SK-N-MC (cell line): ENCODE data around the gene SCLY.
A peak's percentile ranks its signal among the peaks of the same experiment; 100 is the strongest.
"Not testable (repeated sequence)": the region's sequence is repeated elsewhere in the genome, so short reads cannot be mapped to it uniquely, and the experiment has no call there.

Experiments used
- DNase-seq: peaks from one replicate; pipeline ENCODE4 v3.0.0-alpha.2; 2011; ENCODE audit warnings: low read depth, low spot score
- H3K27ac ChIP-seq: fragments of 200-600 bp; sonication (generic); 2 replicates; pipeline ENCODE4 v1.5.1; 2016; ENCODE audit warnings: mixed run types
- H3K36me3 ChIP-seq: fragments of 200-600 bp; sonication (generic); 2 replicates; pipeline ENCODE4 v1.6.1; 2017; ENCODE audit warnings: antibody characterized with exemption, low read length, mixed read lengths; ENCODE audit not compliant: insufficient read depth
- H3K4me3 ChIP-seq: fragments of 200-600 bp; sonication (generic); 2 replicates; pipeline ENCODE4 v1.5.1; 2016
- H3K9ac ChIP-seq: fragments of 200-600 bp; sonication (generic); 2 replicates; pipeline ENCODE4 v1.8.0; 2017; ENCODE audit warnings: mixed run types, mixed read lengths; ENCODE audit not compliant: insufficient read length
- H3K9me3 ChIP-seq: fragments of 200-600 bp; sonication (generic); 2 replicates; pipeline ENCODE4 v1.6.1; 2017; ENCODE audit warnings: low read depth, mild to moderate bottlenecking, antibody characterized with exemption, low read length, moderate library complexity, mixed read lengths
- EZH2 ChIP-seq: fragments of 200-600 bp; sonication (generic); IDR thresholded peaks from one replicate; pipeline ENCODE4 v1.6.1; 2017; ENCODE audit warnings: antibody characterized with exemption
- FOXP2 ChIP-seq: optimal IDR thresholded peaks from 2 replicates; pipeline ENCODE3; 2011; ENCODE audit warnings: mild to moderate bottlenecking, moderate library complexity; ENCODE audit not compliant: insufficient read depth; ENCODE audit errors: extremely low read length, control extremely low read depth
- POLR2AphosphoS5 ChIP-seq: IDR thresholded peaks from 2 replicates; pipeline ENCODE4 v1.6.1; 2012; ENCODE audit warnings: mild to moderate bottlenecking, low read depth, low read length, borderline replicate concordance

Gene SCLY

DNA sequence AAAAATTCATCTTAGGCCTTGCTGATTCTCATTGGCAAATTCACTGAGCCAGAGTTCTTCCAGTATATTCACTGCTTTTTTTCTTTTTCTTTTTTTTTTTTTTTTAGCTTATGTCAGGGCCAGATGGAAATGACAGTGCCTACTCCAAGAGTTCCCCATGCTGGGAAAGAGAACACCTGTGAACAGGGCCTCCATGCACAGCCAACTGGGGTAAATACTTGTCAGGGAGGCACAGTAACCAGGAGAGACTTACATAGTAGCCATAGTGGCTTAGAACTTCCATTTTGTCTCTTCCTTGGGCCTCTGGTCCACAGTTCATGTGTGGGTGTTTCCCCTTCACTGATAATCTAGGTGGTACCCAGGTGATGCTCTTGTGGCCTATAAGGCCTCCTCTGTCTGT lies 15.2 kb upstream of the SCLY start:
- no peaks in the 10 kb centered on the region for H3K9me3 ChIP-seq
- no peak for DNase-seq
- H3K27ac ChIP-seq, result no peak overlapping the region
- H3K4me3 ChIP-seq, result no peak overlapping the region
- no peak overlapping the region for H3K9ac ChIP-seq
- TF ChIP-seq EZH2 (no peak), POLR2AphosphoS5 (no peak), FOXP2 (no peak)
- H3K36me3 ChIP-seq, result no peaks in the 10 kb centered on the region; the same call in 1 of the 2 replicates

DNA sequence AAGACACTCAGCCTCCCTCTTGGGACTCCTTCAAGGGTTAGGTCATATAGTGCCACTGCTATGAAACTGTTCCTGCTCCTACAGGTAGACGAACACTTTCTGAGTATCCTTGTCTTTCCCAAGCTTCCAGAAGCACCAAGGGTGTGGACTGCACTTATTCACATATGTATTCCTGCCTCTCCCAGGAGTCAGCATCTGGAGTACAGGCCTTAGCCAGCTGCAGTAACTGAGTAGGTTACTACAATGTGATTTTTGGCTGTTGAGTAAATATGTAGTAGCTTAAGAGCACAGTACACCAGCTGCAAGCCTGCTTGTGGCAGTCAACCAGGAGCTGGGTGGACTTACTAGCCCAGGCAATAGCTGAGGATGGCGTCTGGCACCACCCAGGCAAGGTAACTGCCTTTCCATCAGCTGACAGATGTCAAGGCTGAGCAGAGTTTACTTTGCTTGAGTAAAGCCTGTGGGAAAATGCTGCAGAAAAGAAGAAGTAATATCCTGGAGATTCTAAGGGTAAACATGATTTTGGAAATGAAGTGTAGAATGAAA lies 14.0 kb upstream of the SCLY start:
- Histone ChIP-seq H3K9me3 (no peaks in the 10 kb centered on the region), H3K4me3 (no peak overlapping the region), H3K36me3 (no peaks in the 10 kb centered on the region; the same call in 1 of the 2 replicates), H3K9ac (no peak overlapping the region), H3K27ac (no peak overlapping the region)
- DNase-seq, result no peak
- TF ChIP-seq FOXP2 (no peak), EZH2 (no peak), POLR2AphosphoS5 (no peak)

DNA sequence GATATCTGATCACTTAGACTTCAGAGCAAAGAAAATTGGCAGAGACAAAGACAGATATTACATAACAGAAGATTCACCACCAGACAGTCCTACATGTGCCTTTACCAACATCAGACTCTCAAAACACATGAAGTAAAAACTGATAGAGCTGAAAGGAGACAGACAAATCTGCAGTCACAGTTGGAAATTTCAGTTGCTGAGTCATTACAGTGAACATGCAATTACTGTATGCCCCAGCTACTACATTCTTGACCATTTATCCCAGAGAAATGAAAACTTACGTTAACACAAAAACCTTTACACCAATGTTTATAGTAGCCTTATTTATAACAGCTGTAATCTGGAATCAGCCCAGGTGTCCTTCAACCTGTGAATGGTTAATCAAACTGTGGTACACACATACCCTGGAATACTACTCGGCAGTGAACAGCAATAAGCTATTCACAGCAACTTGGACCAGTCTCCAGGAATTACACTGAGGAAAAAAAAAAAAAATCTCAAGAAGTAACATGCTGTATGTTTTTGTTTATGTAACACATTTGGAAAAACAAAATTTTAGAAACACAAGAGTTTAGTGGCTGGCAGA lies 7.5 kb upstream of the SCLY start:
- H3K4me3 ChIP-seq, result no peak overlapping the region

DNA sequence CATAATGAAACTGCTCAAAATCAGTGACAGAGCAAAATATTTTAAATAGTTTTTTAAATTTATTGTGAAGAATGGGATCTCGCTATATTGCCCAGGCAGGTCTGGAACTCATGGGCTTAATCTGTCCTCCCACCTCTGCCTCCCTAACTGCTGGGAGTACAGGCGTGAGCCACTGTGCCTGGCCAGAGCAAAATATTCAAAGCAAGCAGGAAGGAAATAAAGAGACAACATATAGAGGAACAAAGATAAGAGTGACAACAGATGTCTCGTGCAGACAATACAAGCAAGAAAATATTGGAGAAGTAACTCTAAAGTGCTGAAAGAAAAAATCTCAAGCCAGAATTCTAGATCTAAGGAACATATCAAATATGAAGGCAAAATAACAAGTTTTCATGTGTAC lies 5.0 kb upstream of the SCLY start:
- H3K27ac ChIP-seq, result no peak overlapping the region
- H3K36me3 ChIP-seq, result no peaks in the 10 kb centered on the region
- no peak overlapping the region for H3K4me3 ChIP-seq
- TF ChIP-seq POLR2AphosphoS5 (no peak), FOXP2 (no peak), EZH2 (no peak)
- DNase-seq, result no peak
- no peaks in the 10 kb centered on the region for H3K9me3 ChIP-seq
- no peak overlapping the region for H3K9ac ChIP-seq

More for the DNA sequence above, 7.5 kb upstream of the SCLY start:
- TF ChIP-seq EZH2 (no peak), POLR2AphosphoS5 (no peak), FOXP2 (no peak)
- Histone ChIP-seq H3K9me3 (no peaks in the 10 kb centered on the region), H3K27ac (no peak overlapping the region), H3K9ac (no peak overlapping the region), H3K36me3 (no peaks in the 10 kb centered on the region)
- DNase-seq, result no peak

DNA sequence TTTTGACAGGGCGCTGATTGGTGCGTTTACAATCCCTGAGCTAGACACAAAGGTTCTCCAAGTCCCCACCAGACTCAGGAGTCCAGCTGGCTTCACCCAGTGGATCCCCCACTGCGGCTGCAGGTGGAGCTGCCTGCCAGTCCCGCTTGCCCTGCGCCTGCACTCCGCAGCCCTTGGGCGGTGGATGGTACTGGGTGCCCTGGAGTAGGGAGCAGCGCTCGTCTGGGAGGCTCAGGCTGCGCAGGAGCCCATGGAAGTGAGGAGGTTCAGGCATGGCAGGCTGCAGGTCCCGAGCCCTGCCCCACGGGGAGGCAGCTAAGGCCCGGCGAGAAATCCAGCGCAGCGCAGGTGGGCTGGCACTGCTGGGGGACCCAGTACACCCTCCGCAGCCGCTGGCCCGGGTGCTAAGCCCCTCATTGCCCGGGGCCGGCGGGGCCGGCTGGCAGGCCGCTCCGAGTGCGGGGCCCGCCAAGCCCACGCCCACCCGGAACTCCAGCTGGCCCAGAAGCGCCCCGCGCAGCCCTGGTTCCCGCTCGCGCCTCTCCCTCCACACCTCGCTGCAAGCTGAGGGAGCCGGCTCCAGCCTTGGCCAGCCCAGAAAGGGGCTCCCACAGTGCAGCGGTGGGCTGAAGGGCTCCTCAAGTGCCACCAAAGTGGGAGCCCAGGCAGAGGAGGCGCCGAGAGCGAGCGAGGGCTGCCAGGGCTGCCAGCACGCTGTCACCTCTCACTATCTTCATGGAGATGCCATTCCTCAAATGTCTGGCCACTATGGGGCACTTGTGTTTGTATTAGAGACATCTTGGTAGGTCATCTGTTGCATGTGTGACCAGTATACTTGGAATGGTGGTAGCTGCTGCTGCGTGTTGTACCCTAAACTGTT lies 2.9 kb upstream of the SCLY start:
- not testable (repeated sequence) for H3K9ac ChIP-seq, DNase-seq, H3K27ac ChIP-seq, H3K36me3 ChIP-seq, H3K9me3 ChIP-seq, H3K4me3 ChIP-seq

DNA sequence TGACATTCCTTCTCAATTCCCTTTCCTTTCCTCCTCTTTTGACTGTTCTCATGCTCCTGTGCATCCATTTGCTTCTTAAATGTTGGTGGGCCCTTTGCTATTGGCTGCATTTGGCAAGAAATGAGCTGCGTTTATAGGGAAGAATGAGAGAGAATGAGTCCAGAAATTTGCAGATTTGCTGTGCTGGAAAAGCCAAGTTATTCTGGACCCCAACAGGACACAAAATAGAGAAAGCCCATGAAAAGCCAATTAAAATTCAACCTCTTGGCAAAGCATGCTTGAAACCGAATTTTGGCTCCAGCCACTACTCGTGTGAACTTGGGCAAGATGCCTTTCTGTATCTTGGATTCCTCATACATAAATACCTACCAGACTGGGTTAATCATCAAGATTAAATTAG lies 1.3 kb upstream of the SCLY start:
- no peak for DNase-seq
- H3K27ac ChIP-seq, result no peak overlapping the region
- H3K4me3 ChIP-seq, result peak overlapping the region; percentile 96
- H3K9ac ChIP-seq, result peak overlapping the region; percentile 98
- TF ChIP-seq POLR2AphosphoS5 (no peak), FOXP2 (no peak), EZH2 (no peak)
- H3K9me3 ChIP-seq, result no peaks in the 10 kb centered on the region
- H3K36me3 ChIP-seq, result peaks cover 8% of the 10 kb centered on the region; the same call in 1 of the 2 replicates

DNA sequence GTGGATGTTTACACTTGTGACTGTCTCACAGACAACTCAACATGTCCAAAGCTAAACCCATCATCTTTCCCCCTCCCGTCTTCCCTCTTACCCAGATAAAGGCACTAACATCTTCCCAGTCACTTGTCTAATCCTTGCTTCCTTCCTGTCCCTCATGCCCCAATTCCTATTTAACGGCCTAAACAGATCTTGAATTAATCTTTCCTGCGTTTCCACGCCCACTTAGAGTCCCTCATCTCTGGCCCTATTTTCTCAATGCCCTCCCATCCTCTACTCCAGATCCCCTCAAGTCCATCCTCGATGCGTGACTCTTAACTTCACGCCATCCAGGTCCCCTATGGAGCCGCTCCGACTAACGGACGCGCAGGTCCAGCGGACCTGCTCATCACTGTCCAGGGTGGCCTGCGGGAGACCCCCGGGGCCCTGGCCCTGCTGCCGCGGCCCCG lies 682 bp upstream of the SCLY start:
- TF ChIP-seq POLR2AphosphoS5 (no peak), FOXP2 (no peak), EZH2 (no peak)
- no peaks in the 10 kb centered on the region for H3K9me3 ChIP-seq
- H3K36me3 ChIP-seq, result peaks cover 13% of the 10 kb centered on the region
- peak overlapping the region; percentile 96 for H3K4me3 ChIP-seq
- H3K9ac ChIP-seq, result peak overlapping the region; percentile 98
- DNase-seq, result no peak
- H3K27ac ChIP-seq, result peak overlapping the region; percentile 84

DNA sequence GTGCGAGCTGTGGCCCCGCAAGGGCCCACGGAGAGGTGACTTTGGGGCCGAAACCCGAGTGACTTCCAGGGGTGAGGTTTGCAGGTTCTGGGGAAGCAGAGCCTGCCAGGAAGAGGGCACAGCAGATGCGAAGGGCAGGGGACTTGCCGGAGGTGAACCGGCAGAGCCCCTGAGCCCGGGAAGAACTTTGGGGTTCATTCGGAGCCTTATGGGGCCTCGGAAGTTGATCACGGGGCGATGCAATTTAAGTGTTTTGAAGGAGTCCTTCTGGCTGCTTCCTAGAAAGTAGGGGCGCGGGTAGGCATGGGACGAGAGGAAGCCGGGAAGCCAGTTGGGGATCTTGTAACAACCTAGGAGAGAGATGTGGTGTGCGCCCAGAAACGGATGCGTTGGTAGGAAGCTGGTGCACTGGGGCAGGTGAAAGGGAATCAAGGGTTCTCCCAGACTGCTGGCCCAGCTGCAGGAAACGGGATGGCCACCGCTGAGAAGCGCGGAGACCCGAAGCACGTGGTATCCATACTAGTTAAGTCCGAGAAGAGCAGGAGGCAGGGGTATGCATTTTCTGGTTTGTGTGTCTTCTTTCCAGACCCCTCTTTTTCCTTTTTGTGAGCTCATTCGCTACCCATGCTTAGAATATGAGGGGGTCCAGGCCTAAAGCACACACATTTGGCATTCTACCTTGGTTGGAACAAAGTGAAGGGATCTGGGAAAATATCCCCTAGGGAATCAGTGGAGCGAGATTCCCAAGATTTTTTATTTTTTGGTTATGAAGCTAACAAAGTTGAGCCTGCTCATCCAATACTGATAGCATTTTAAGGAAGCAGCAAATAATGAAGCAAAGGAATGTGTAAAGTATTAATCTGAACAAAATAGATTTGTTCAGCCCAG lies 758 bp downstream of the SCLY start:
- no peak for TF ChIP-seq FOXP2
- no peak for TF ChIP-seq EZH2
- no peak for TF ChIP-seq POLR2AphosphoS5
- Histone ChIP-seq H3K36me3 (peaks cover 26% of the 10 kb centered on the region), H3K9ac (peak overlapping the region; percentile 67), H3K27ac (no peak overlapping the region), H3K9me3 (no peaks in the 10 kb centered on the region), H3K4me3 (peak overlapping the region; percentile 96)
- no peak for DNase-seq
